HepG2 (cell line): ENCODE measurements around the gene GPT2. TPM values are rescaled to one million over a fixed set of nuclear protein-coding genes. Genes with fewer than 3 reads are reported as not detected.

ENCODE experiments used
- ARHGAP35 ChIP-seq: sonication (generic); formaldehyde crosslinking; IDR thresholded peaks from 2 replicates; pipeline ENCODE4 v1.9.0; 2022; ENCODE audit warnings: mild to moderate bottlenecking, inconsistent platforms, moderate library complexity, missing genetic modification reagents, borderline replicate concordance
- ARNT ChIP-seq: fragments of 450-650 bp; IDR thresholded peaks from 2 replicates; pipeline ENCODE4 v1.6.1; 2017
- ARNT2 ChIP-seq: sonication (generic); formaldehyde crosslinking; IDR thresholded peaks from 2 replicates; pipeline ENCODE4 v1.8.0; 2022; ENCODE audit warnings: mild to moderate bottlenecking, low read depth, missing genetic modification reagents, moderate library complexity
- CENPBD1 ChIP-seq: sonication (generic); formaldehyde crosslinking; IDR thresholded peaks from 2 replicates; pipeline ENCODE4 v1.8.0; 2022; ENCODE audit warnings: missing genetic modification reagents, low read depth, mild to moderate bottlenecking, borderline replicate concordance
- FIP1L1 ChIP-seq: fragments of 200-400 bp; formaldehyde crosslinking; IDR thresholded peaks from 2 replicates; pipeline ENCODE4 v1.6.1; 2018; ENCODE audit warnings: low read depth, mild to moderate bottlenecking, low read length, moderate library complexity, borderline replicate concordance; ENCODE audit not compliant: insufficient read depth
- NFKBIZ ChIP-seq: IDR thresholded peaks from 2 replicates; pipeline ENCODE4 v1.6.1; 2018; ENCODE audit warnings: missing genetic modification reagents, missing compliant biosample characterization
- RELA ChIP-seq: sonication (generic); formaldehyde crosslinking; IDR thresholded peaks from 2 replicates; pipeline ENCODE4 v1.4.0; 2020; ENCODE audit warnings: missing genetic modification reagents
- RORA ChIP-seq: sonication (generic); formaldehyde crosslinking; IDR thresholded peaks from 2 replicates; pipeline ENCODE4 v1.5.0; 2020; ENCODE audit warnings: mild to moderate bottlenecking, missing genetic modification reagents, moderate library complexity
- U2AF1 ChIP-seq: fragments of 200-400 bp; formaldehyde crosslinking; optimal IDR thresholded peaks from 2 replicates; pipeline ENCODE3; 2017; ENCODE audit warnings: mild to moderate bottlenecking, low read depth, low read length
- ZMYM2 ChIP-seq: sonication (generic); formaldehyde crosslinking; IDR thresholded peaks from 2 replicates; pipeline ENCODE4 v1.8.0; 2022; ENCODE audit warnings: mild to moderate bottlenecking, missing genetic modification reagents
- ZNF292 ChIP-seq: sonication (generic); formaldehyde crosslinking; IDR thresholded peaks from 2 replicates; pipeline ENCODE4 v1.8.1; 2022; ENCODE audit warnings: mild to moderate bottlenecking, low read depth, missing genetic modification reagents, borderline replicate concordance
- ZNF431 ChIP-seq: sonication (generic); formaldehyde crosslinking; IDR thresholded peaks from 2 replicates; pipeline ENCODE4 v1.9.0; 2022; ENCODE audit warnings: missing genetic modification reagents, low read depth, mild to moderate bottlenecking, borderline replicate concordance
- ZNF776 ChIP-seq: sonication (generic); formaldehyde crosslinking; IDR thresholded peaks from 2 replicates; pipeline ENCODE4 v1.4.0; 2020; ENCODE audit warnings: mild to moderate bottlenecking, missing genetic modification reagents
- polyA plus RNA-seq, 8 experiments: library from polyadenylated mRNA; depleted of rRNA in 3 of 8; stranded (reverse) in 7 of 8; unstranded in 1 of 8; fragments of >200 nt; fragmentation: Illumina TruSeq in 4 of 8; extraction: Trizol in 4 of 8; gene quantifications; 2 replicates each; pipeline versions ENCODE4 v1.2.1 to v1.2.3, GENCODE V29; 2011 to 2016; ENCODE audit warnings: low read depth in 4 of 8, missing spikeins in 1 of 8, mixed read lengths in 1 of 8; ENCODE audit not compliant: insufficient read depth in 1 of 8
- total RNA-seq, 5 experiments: library from RNA; depleted of rRNA; stranded (reverse); fragments of >200 nt; fragmentation: Illumina TruSeq; extraction: Trizol; gene quantifications; 2 replicates each; pipeline ENCODE4 v1.2.3, GENCODE V29; 2016; ENCODE audit warnings: low read depth in 1 of 5
- TF ChIP-seq, protein P1 (sequence below): IDR thresholded peaks from 2 replicates; pipeline ENCODE4 v1.6.1; 2012; ENCODE audit warnings: inconsistent platforms
- TF ChIP-seq, protein P2 (sequence below): sonication (generic); formaldehyde crosslinking; IDR thresholded peaks from 2 replicates; pipeline ENCODE4 v1.5.0; 2020; ENCODE audit warnings: missing genetic modification reagents, mild to moderate bottlenecking, borderline replicate concordance
- TF ChIP-seq, protein P3 (sequence below): sonication (generic); formaldehyde crosslinking; IDR thresholded peaks from 2 replicates; pipeline ENCODE4 v1.9.0; 2021; ENCODE audit warnings: mild to moderate bottlenecking, missing genetic modification reagents
- TF ChIP-seq, protein P4 (sequence below): sonication (generic); formaldehyde crosslinking; IDR thresholded peaks from 2 replicates; pipeline ENCODE4 v1.8.0; 2022; ENCODE audit warnings: mild to moderate bottlenecking, missing genetic modification reagents, moderate library complexity
- TF ChIP-seq, protein P5 (sequence below): sonication (generic); formaldehyde crosslinking; IDR thresholded peaks from 2 replicates; pipeline ENCODE4 v1.8.1; 2023; ENCODE audit warnings: mild to moderate bottlenecking, missing genetic modification reagents

GPT2 gene
- total and polyA plus RNA-seq, 2 of the 13 experiments (the other 11 are each of a cell fraction or from before 2014, with no cell fraction given): 138 to 267 TPM

- TF ChIP-seq, protein P1, sequence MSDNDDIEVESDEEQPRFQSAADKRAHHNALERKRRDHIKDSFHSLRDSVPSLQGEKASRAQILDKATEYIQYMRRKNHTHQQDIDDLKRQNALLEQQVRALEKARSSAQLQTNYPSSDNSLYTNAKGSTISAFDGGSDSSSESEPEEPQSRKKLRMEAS: peak; percentile 10; the same call in 1 of the 2 replicates
- TF ChIP-seq RELA: no peak
- no peak for TF ChIP-seq ARNT2 (CRISPR knock-in tag)
- TF ChIP-seq ZNF292 (CRISPR knock-in tag): peak; percentile 42; the same call in 1 of the 2 replicates
- TF ChIP-seq, protein P2, sequence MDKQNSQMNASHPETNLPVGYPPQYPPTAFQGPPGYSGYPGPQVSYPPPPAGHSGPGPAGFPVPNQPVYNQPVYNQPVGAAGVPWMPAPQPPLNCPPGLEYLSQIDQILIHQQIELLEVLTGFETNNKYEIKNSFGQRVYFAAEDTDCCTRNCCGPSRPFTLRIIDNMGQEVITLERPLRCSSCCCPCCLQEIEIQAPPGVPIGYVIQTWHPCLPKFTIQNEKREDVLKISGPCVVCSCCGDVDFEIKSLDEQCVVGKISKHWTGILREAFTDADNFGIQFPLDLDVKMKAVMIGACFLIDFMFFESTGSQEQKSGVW: no peak
- no peak for TF ChIP-seq ZNF776 (CRISPR knock-in tag)
- no peak for TF ChIP-seq NFKBIZ (CRISPR knock-in tag)
- no peak for TF ChIP-seq U2AF1
- TF ChIP-seq ZMYM2: no peak
- no peak for TF ChIP-seq FIP1L1
- TF ChIP-seq ZNF431: no peak
- TF ChIP-seq ARNT: no peak
- TF ChIP-seq RORA (CRISPR knock-in tag): no peak
- TF ChIP-seq, protein P3, sequence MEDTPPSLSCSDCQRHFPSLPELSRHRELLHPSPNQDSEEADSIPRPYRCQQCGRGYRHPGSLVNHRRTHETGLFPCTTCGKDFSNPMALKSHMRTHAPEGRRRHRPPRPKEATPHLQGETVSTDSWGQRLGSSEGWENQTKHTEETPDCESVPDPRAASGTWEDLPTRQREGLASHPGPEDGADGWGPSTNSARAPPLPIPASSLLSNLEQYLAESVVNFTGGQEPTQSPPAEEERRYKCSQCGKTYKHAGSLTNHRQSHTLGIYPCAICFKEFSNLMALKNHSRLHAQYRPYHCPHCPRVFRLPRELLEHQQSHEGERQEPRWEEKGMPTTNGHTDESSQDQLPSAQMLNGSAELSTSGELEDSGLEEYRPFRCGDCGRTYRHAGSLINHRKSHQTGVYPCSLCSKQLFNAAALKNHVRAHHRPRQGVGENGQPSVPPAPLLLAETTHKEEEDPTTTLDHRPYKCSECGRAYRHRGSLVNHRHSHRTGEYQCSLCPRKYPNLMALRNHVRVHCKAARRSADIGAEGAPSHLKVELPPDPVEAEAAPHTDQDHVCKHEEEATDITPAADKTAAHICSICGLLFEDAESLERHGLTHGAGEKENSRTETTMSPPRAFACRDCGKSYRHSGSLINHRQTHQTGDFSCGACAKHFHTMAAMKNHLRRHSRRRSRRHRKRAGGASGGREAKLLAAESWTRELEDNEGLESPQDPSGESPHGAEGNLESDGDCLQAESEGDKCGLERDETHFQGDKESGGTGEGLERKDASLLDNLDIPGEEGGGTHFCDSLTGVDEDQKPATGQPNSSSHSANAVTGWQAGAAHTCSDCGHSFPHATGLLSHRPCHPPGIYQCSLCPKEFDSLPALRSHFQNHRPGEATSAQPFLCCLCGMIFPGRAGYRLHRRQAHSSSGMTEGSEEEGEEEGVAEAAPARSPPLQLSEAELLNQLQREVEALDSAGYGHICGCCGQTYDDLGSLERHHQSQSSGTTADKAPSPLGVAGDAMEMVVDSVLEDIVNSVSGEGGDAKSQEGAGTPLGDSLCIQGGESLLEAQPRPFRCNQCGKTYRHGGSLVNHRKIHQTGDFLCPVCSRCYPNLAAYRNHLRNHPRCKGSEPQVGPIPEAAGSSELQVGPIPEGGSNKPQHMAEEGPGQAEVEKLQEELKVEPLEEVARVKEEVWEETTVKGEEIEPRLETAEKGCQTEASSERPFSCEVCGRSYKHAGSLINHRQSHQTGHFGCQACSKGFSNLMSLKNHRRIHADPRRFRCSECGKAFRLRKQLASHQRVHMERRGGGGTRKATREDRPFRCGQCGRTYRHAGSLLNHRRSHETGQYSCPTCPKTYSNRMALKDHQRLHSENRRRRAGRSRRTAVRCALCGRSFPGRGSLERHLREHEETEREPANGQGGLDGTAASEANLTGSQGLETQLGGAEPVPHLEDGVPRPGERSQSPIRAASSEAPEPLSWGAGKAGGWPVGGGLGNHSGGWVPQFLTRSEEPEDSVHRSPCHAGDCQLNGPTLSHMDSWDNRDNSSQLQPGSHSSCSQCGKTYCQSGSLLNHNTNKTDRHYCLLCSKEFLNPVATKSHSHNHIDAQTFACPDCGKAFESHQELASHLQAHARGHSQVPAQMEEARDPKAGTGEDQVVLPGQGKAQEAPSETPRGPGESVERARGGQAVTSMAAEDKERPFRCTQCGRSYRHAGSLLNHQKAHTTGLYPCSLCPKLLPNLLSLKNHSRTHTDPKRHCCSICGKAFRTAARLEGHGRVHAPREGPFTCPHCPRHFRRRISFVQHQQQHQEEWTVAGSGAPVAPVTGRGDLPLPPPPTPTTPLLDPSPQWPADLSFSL: no peak
- TF ChIP-seq, protein P4, sequence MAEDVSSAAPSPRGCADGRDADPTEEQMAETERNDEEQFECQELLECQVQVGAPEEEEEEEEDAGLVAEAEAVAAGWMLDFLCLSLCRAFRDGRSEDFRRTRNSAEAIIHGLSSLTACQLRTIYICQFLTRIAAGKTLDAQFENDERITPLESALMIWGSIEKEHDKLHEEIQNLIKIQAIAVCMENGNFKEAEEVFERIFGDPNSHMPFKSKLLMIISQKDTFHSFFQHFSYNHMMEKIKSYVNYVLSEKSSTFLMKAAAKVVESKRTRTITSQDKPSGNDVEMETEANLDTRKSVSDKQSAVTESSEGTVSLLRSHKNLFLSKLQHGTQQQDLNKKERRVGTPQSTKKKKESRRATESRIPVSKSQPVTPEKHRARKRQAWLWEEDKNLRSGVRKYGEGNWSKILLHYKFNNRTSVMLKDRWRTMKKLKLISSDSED (CRISPR knock-in tag): no peak
- no peak for TF ChIP-seq ARHGAP35
- TF ChIP-seq, protein P5, sequence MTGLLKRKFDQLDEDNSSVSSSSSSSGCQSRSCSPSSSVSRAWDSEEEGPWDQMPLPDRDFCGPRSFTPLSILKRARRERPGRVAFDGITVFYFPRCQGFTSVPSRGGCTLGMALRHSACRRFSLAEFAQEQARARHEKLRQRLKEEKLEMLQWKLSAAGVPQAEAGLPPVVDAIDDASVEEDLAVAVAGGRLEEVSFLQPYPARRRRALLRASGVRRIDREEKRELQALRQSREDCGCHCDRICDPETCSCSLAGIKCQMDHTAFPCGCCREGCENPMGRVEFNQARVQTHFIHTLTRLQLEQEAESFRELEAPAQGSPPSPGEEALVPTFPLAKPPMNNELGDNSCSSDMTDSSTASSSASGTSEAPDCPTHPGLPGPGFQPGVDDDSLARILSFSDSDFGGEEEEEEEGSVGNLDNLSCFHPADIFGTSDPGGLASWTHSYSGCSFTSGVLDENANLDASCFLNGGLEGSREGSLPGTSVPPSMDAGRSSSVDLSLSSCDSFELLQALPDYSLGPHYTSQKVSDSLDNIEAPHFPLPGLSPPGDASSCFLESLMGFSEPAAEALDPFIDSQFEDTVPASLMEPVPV: 0 out of 2 replicates have a peak, but pooled peaks have one; percentile 36
- TF ChIP-seq CENPBD1 (CRISPR knock-in tag): no peak
Observed at GRCh38 chr16:46853713-46854443, 30.3 kb upstream of the GPT2 start (continued).
